ENCODE data around the gene CRYBB3.
"Not testable (repeated sequence)": the region's sequence is repeated elsewhere in the genome, so short reads cannot be mapped to it uniquely, and the experiment has no call there.

CRYBB3 gene

DNA sequence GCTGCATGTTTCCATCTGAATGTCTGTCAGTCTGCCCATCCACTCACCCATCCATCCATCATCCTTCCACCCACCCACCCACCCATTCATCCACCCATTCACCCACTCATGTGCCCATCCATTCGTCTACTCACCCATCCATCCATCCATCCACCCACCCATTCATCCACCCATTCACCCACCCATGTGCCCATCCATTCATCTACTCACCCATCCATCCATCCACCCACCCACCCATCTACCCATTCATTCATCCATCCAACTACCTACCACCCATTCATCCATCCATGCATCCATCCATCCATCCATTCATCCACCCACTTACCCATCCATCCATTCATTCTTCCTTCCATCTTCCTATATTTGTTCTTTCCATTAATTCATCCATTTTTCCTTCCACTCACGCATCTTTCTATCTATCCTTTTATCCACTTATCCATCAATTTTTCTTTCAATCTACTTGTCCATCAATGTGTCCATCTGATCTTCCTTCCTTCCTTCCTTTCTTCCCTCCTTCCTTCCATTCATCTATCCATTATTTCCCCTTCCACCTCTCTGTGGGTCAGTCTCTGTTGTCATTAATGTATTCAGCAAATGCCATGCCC lies 8.0 kb downstream of the CRYBB3 start:
- DNase-seq: no peak

DNA sequence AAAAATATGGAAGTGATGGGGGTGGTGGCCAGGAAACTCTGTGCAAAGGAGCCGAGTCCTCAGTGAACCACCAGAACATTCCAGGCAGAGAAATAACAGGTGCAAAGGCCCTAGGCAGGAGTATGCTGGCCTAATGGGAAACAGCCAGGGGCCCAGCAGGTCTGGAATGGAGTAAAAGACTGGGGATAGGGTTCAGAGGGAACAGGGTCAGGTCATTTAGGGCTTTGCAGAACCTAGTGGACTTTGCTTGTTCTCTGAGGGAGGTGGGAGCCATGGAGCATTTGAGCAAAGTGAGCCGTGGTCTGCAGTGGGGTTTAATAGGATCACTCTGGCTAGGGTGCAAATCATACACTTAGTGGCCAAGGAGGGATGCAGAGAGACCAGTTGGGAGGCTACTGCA lies 8.7 kb downstream of the CRYBB3 start:
- DNase-seq: no peak

DNA sequence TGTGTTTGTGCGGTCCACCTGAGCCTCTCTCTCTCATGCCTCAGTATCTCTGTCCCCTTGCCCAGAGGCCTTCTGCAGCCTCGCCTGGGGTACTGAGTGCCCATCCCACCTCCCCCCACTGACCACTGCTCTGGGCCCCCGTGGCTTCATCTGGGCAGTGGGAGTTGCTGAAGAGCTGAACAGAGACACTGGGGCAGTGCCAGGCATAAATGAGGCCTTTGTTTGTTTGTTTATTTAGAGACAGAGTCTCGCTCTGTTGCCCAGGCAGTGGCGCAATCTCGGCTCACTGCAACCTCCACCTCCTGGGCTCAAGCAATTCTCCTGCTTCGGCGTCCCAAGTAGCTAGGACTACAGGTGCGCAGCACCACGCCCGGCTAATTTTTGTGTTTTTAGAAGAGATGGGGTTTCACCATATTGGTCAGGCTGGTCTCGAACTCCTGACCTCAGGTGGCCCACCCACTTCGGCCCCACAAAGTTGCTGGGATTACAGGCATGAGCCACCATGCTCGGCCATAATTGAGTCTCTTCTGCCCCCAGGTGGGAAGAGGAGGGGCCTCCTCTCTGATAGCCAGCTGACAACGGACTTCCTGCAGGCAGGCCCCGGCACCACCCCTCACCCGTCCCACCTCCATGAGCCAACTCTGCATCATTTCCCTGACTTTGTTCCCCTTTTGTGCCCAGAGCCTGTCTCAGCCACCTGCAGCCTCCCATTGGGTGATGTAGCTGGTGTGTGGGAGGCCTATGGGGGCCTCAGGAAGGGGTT lies 9.3 kb downstream of the CRYBB3 start:
- no peak for DNase-seq

GRCh38 chr22:25210793-25211192 lies 11.1 kb downstream of the CRYBB3 start:
- DNase-seq: no peak

DNA sequence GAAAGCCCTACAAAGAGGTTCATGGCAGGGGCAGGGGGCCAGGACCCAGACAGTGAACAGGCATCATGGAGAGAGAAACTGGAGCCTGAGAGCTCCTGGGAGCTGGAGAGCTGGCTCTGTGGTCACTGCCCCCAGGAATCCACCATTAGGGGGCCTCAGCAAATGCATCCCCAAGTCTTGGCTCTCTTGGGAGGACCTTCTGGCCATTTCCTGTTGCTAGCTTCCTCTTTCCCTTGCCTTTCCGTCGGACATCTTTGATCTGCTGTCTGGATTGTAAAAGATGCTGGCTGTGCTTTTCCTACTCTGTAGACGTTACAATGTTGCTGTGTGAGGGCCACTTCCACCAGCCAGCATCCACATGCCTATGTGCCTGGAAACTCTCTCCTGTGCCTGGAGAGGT lies 12.7 kb downstream of the CRYBB3 start:
- no peak for DNase-seq

- DNase-seq: no peak
These were observed 13.6 kb downstream of the CRYBB3 start for GRCh38 chr22:25213221-25213620.

DNA sequence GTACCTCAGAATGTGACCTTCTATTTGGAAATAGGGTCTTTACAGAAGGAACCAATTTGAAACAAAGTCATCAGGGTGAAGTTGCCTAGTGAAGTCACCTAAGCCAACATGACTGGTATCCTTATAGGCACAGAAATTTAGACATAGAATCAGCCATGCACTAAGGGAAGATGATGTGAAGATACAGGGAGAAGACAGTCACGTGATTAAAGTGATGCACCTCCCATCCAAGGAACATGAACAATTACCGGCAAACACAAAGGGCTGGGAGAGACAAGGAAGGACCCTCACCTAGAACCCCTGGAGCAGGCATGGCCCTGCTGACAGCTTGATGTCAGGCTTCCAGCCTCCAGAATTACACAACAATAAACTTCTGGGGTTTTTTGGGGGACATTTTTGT lies 16.6 kb downstream of the CRYBB3 start:
- DNase-seq: no peak

- no peak for DNase-seq
These were observed 19.6 kb downstream of the CRYBB3 start, which contains the start of gene CRYBB2 for GRCh38 chr22:25219211-25219689. Gene CRYBB2 (plus strand): TSS chr22:25219639. CDS start chr22:25221430, 1,791 bp downstream.

DNA sequence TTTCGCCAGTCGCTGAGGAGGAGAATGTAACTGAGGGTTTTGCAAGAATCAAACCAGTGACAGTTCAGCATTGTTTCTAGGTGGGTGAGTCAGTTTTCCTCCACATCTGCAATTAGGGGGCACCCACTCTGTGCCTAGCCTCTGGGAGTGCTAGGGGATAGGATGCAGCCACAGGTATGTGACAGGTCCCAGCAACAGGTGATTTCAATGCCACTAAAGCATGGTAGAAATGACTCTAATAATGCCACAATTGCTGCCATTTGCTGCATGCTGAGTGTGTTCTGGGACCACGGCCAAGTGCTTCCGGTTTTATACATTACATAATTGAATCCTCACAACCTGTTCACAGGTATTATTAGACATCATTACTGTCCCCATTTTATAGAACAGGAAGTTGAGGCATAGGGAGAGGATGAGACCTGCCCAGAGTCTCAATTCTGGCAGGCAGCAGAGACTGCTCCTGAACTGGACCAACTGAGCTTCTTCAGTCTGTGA lies 20.3 kb downstream of the CRYBB3 start:
- DNase-seq: no peak

- no peak for DNase-seq
These were observed 22.1 kb downstream of the CRYBB3 start for GRCh38 chr22:25221790-25222189.

DNA sequence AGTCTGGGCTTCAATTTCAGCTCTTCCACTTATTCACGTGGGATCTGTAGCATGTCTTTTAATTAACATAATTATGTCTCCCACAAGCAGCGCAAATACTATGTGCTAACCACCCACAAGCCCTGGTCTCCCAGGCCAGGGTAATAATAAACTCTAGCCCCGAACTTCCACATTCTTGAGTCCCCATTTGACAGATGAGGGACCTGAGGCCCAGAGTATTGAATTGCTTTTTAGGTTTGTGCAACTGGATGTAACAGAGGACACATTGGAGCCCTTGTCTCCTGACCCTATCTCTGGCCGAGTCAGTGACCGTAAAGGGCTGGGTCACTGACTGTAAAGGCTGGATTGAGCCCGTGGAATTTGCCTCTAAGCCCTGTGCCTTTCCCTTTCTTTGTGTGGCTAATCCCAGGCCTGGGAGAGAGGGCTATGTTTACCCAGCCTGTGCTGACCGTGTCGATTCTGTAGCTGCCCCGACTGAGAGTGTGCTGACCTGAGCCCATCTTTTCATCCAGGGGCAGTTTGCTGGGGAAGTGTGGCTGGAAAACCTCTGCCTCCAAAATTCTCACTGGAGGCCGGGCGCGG lies 23.7 kb downstream of the CRYBB3 start:
- DNase-seq: no peak

GRCh38 chr22:25228822-25229221 lies 29.2 kb downstream of the CRYBB3 start:
- DNase-seq: no peak

GRCh38 chr22:25230760-25231159 lies 31.1 kb downstream of the CRYBB3 start:
- DNase-seq: not testable (repeated sequence)

- DNase-seq: no peak
These were observed 32.6 kb downstream of the CRYBB3 start for GRCh38 chr22:25232301-25232700.

DNA sequence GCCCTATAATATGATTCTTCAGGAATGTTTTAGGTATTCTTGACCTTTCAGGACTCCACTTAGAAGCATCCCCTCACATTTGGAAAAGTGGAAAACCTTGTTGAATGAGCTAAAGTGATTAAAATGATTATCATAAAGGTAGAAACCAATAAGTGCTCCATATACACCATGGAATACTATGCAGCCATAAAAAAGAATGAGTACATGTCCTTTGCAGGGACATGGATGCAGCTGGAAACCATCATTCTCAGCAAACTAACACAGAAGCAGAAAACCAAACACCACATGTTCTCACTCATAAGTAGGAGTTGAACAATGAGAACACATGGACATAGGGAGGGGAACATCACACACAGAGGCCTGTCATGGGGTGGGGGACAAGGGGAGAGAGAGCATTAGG lies 34.0 kb downstream of the CRYBB3 start:
- not testable (repeated sequence) for DNase-seq

DNA sequence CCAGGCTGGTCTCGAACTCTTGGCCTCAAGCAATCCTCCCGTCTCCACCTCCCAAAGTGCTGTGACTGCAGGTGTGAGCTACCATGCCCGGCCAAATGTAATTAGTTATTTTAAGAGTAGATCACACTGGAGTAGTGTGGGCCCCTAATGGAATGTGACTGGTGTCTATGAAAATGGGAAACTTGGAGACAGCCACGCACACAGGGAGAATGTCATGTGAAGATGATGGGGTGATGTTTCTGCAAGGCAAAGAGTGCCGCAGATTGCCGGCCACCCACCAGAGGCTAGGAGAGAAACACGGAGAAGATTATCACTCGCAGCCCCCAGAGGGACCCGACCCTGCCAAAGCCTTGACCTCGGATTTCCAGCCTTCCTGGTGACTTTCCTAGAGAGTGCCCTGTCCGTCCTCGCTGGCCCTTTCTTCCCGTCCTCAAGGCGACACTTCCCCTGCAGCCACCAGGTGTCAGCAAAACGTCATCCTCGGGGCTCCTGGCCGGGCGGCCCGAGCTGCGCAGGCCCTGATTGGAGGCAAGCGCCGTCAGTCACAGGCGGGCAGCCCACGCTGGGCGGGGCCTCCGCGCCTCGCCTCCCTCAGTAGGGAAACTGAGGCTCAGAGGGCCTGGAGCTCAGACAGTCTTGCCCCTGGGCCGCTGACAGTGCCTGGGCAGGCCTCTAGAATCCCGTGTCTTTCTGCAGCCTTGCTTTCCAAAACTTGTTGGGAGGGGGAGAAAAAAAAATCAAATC lies 36.1 kb downstream of the CRYBB3 start:
- peak; percentile 29 to 53 for DNase-seq

DNA sequence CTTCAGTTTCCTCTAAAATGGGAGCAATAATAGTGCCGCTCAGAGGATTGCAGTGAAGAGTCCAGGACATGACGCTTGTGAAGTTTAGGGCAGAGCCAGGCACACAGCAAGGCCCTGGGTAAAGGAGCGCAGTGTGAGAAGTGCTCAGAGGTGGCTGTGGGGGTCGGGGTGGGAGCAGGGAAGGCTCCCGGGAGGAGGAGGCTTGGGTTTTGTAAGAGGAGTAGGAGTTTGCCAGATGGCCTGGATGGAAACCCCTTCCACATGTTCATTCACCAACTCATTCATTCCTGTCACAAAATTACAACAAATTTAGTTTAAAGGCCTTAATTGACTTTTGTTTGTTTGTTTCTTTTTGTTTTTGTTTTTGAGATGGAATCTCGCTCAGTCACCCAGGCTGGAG lies 36.8 kb downstream of the CRYBB3 start:
- no peak for DNase-seq

GRCh38 chr22:25237503-25237902 lies 37.8 kb downstream of the CRYBB3 start:
- DNase-seq: no peak

DNA sequence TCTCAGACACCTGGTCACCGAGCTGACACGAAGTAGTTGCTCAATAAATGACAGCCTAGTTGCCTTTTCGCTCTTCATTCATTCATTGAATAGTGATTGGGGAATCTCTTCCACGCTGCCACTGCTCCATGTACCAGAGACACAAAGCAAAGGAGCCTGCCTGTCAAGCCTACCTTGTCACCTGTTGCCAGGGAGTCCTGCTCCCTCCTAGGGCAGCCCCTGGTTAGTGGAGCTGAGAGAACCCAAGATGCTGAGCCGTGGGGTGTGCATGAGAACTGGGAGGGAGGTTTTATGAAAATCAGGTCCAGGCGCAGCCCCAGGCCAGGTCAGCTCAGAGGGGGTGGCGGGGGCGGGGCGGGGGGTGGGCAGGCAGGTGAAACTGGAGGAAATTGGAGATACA lies 38.4 kb downstream of the CRYBB3 start:
- not testable (repeated sequence) for DNase-seq

DNA sequence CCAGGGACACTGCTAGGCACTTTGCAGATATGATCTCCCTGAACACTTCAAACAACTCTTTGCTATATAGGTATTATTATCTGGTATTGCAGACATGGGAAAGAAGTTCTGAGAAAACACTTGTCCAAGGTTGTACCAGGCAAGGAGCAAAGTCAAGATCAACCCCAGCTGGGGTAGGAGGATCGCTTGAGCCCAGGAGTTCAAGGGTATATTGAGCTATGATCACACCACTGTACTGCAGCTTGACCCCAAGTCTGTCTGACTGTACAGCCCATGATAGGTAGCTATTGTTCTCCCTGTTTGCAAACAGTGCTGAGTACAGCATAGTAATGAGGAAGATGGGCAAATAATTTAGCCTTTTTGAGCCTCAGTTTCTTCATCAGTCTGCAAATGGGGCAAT lies 55.5 kb downstream of the CRYBB3 start:
- DNase-seq: not testable (repeated sequence)

Data from inflammatory macrophage treated with lipopolysaccharide for 1 hour (primary cell).